SK-N-SH (cell line): Measurements from ENCODE around the gene FAM89B. TPM values are rescaled to one million over a fixed set of nuclear protein-coding genes. Genes with fewer than 3 reads are reported as not detected.

Source experiments
- CTCF ChIA-PET: fragments of 300-600, 350-600 bp; formaldehyde crosslinking; extraction: SDS; loops from one replicate; lab custom pipeline; 2021; lab: Yijun Ruan, JAX
- POLR2A ChIA-PET: fragments of 350-600 bp; sonication (Branson Sonifier 250); formaldehyde crosslinking; extraction: SDS; loops from one replicate; lab custom pipeline; 2020; ENCODE audit warnings: antibody characterized with exemption, inconsistent platforms; lab: Yijun Ruan, JAX
- DNase-seq: peaks from one replicate; pipeline ENCODE4 v3.0.0; 2012
- H2AFZ ChIP-seq: fragments of 200-600 bp; sonication (generic); 2 replicates; pipeline ENCODE4 v1.8.1; 2016; ENCODE audit warnings: antibody characterized with exemption, mild to moderate bottlenecking, low read depth
- H3F3A ChIP-seq: fragments of 200-600 bp; sonication (generic); replicated peaks from 2 replicates; pipeline ENCODE3; 2016; ENCODE audit warnings: antibody characterized with exemption, mild to moderate bottlenecking; ENCODE audit not compliant: insufficient read depth
- H3K27ac ChIP-seq, 2 experiments: fragments of 200-500 bp in 1 of 2; fragments of 200-600 bp in 1 of 2; sonication (Bioruptor generic) in 1 of 2; sonication (generic), shearing (Covaris generic) in 1 of 2; 2 replicates each; pipeline versions ENCODE4 v1.5.1 to v1.6.1; 2014 to 2016; ENCODE audit warnings: low read depth in 2 of 2, inconsistent platforms in 1 of 2, low read length in 1 of 2, mild to moderate bottlenecking in 1 of 2, mixed read lengths in 1 of 2
- H3K27me3 ChIP-seq: fragments of 200-600 bp; sonication (generic), shearing (Covaris generic); 2 replicates; pipeline ENCODE4 v1.6.1; 2016; ENCODE audit warnings: mixed run types; ENCODE audit not compliant: insufficient read depth
- H3K36me3 ChIP-seq, 2 experiments: fragments of 200-500 bp in 1 of 2; fragments of 200-600 bp in 1 of 2; sonication (Bioruptor generic) in 1 of 2; sonication (generic) in 1 of 2; replicated peaks in 1 of 2; 2 replicates each; pipeline versions ENCODE3 to v1.5.1; 2014 to 2016; ENCODE audit warnings: low read length in 1 of 2, mild to moderate bottlenecking in 1 of 2; ENCODE audit not compliant: insufficient read depth in 2 of 2, control insufficient read depth in 1 of 2
- H3K4me1 ChIP-seq, 2 experiments: fragments of 200-500 bp in 1 of 2; fragments of 200-600 bp in 1 of 2; sonication (Bioruptor generic) in 1 of 2; sonication (generic), shearing (Covaris generic) in 1 of 2; 2 replicates each; pipeline versions ENCODE4 v1.5.1 to v1.6.1; 2014 to 2016; ENCODE audit warnings: low read depth in 1 of 2, low read length in 1 of 2, mixed run types in 1 of 2; ENCODE audit not compliant: insufficient read depth in 2 of 2, control insufficient read depth in 1 of 2
- H3K4me2 ChIP-seq: fragments of 200-600 bp; sonication (generic), shearing (Covaris generic); 2 replicates; pipeline ENCODE4 v1.6.1; 2017; ENCODE audit warnings: mixed run types
- H3K4me3 ChIP-seq, 2 experiments: fragments of 200-500 bp in 1 of 2; fragments of 200-600 bp in 1 of 2; sonication (Bioruptor generic) in 1 of 2; sonication (generic), shearing (Covaris generic) in 1 of 2; 2 replicates each; pipeline versions ENCODE4 v1.5.1 to v1.8.1; 2014 to 2016; ENCODE audit warnings: low read depth in 2 of 2, inconsistent platforms in 1 of 2, low read length in 1 of 2, mild to moderate bottlenecking in 1 of 2, mixed read lengths in 1 of 2, moderate library complexity in 1 of 2
- H3K79me2 ChIP-seq: fragments of 200-600 bp; sonication (generic); 2 replicates; pipeline ENCODE4 v1.8.1; 2017; ENCODE audit warnings: mild to moderate bottlenecking; ENCODE audit not compliant: insufficient read depth
- H3K9ac ChIP-seq: fragments of 200-600 bp; sonication (generic); 2 replicates; pipeline ENCODE4 v1.6.1; 2017; ENCODE audit warnings: mixed run types
- H3K9me2 ChIP-seq: fragments of 200-600 bp; sonication (generic); 2 replicates; pipeline ENCODE4 v1.6.1; 2017; ENCODE audit warnings: mixed run types
- H3K9me3 ChIP-seq: fragments of 200-600 bp; sonication (generic); 2 replicates; pipeline ENCODE4 v1.6.1; 2017; ENCODE audit warnings: mixed run types, mild to moderate bottlenecking, moderate library complexity
- H4K20me1 ChIP-seq: fragments of 200-600 bp; sonication (generic); 2 replicates; pipeline ENCODE4 v1.6.1; 2017; ENCODE audit warnings: mild to moderate bottlenecking, mixed run types; ENCODE audit not compliant: insufficient read depth
- ELF1 ChIP-seq: IDR thresholded peaks from 2 replicates; pipeline ENCODE4 v1.4.0; 2012
- EP300 ChIP-seq, 2 experiments: IDR thresholded peaks; 2 replicates each; pipeline versions ENCODE4 v1.4.0 to v1.6.1; 2012; ENCODE audit warnings: borderline replicate concordance in 1 of 2, low read depth in 1 of 2, low read length in 1 of 2
- EZH2phosphoT487 ChIP-seq: fragments of 200-600 bp; sonication (generic); IDR thresholded peaks from 2 replicates; pipeline ENCODE4 v1.6.1; 2017; ENCODE audit warnings: low read depth, mixed run types, mild to moderate bottlenecking, antibody characterized with exemption, moderate library complexity, borderline replicate concordance
- GABPA ChIP-seq: IDR thresholded peaks from 2 replicates; pipeline ENCODE4 v1.4.0; 2012; ENCODE audit warnings: low read depth, mild to moderate bottlenecking
- GATA2 ChIP-seq: sonication (generic); formaldehyde crosslinking; IDR thresholded peaks from 2 replicates; pipeline ENCODE4 v1.5.0; 2020; ENCODE audit warnings: mild to moderate bottlenecking, missing genetic modification reagents
- IRF3 ChIP-seq: fragments of 150-350 bp; IDR thresholded peaks from 2 replicates; pipeline ENCODE4 v1.6.1; 2016; ENCODE audit warnings: mild to moderate bottlenecking, low read depth, low read length
- JUND ChIP-seq: IDR thresholded peaks from 2 replicates; pipeline ENCODE4 v1.4.0; 2012
- MEF2A ChIP-seq: IDR thresholded peaks from 2 replicates; pipeline ENCODE4 v1.4.0; 2012; ENCODE audit warnings: low read depth, borderline replicate concordance
- MXI1 ChIP-seq: IDR thresholded peaks from 2 replicates; pipeline ENCODE4 v1.6.1; 2012; ENCODE audit warnings: mild to moderate bottlenecking, low read depth, low read length, improper control_type of control experiment
- NFIC ChIP-seq: IDR thresholded peaks from 2 replicates; pipeline ENCODE4 v1.4.0; 2012; ENCODE audit warnings: borderline replicate concordance
- NRF1 ChIP-seq: IDR thresholded peaks from 2 replicates; pipeline ENCODE4 v1.6.1; 2012; ENCODE audit warnings: low read depth, mild to moderate bottlenecking, low read length
- POLR2AphosphoS5 ChIP-seq: IDR thresholded peaks from 2 replicates; pipeline ENCODE4 v1.6.1; 2012; ENCODE audit warnings: low read depth, low read length
- RCOR1 ChIP-seq: fragments of 150-350 bp; IDR thresholded peaks from 2 replicates; pipeline ENCODE4 v1.6.1; 2017; ENCODE audit warnings: antibody characterized with exemption, low read length
- REST ChIP-seq: IDR thresholded peaks from 2 replicates; pipeline ENCODE4 v1.6.1; 2012; ENCODE audit warnings: mild to moderate bottlenecking, low read depth, low read length, moderate library complexity
- USF2 ChIP-seq: fragments of 150-350 bp; IDR thresholded peaks from 2 replicates; pipeline ENCODE4 v1.6.1; 2017; ENCODE audit warnings: antibody characterized with exemption, low read length, low read depth, borderline replicate concordance
- YY1 ChIP-seq: IDR thresholded peaks from 2 replicates; pipeline ENCODE4 v1.4.0; 2012; ENCODE audit warnings: low read depth, mild to moderate bottlenecking
- WGBS: methylation state at CpG from one replicate; pipeline ENCODE4 v1.1.6; 2017; ENCODE audit warnings: low lambda C conversion rate; 5-methylcytosine and 5-hydroxymethylcytosine counted together
- polyA plus RNA-seq, 3 experiments: library from polyadenylated mRNA; depleted of rRNA; stranded (reverse); fragments of >200 nt; gene quantifications; 2 replicates each; pipeline ENCODE4 v1.2.3, GENCODE V29; 2012

The FAM89B gene
- polyA plus RNA-seq, 1 of the 3 experiments (the other 2 are of a cell fraction) = 65.3 TPM

GRCh38 chr11:65574811-65575567 is 2.7 kb downstream of the FAM89B start (continued):
- TF ChIP-seq REST (no peak), GABPA (no peak), MEF2A (no peak), IRF3 (no peak), JUND (no peak), ELF1 (no peak), USF2 (no peak), GATA2 (CRISPR knock-in tag) (no peak), RCOR1 (no peak), NRF1 (no peak), POLR2AphosphoS5 (no peak; the same call in 1 of the 2 replicates)
- TF ChIP-seq, all 33 proteins: peak for 0

GRCh38 chr11:65575568-65576231 is 3.4 kb downstream of the FAM89B start, which contains the start of gene EHBP1L1:
EHBP1L1 (plus strand) TSS chr11:65576053; CDS start chr11:65576303, 250 bp downstream.
- DNase-seq = peak; percentile 91
- CTCF ChIA-PET = interaction anchor here (0.5 to 13.6 kb wide), 5 partner anchors 14 to 35 kb away, joined by 3 to 295 read pairs (median 4); partner anchors contain the start of gene KCNK7

More at GRCh38 chr11:65575568-65576231, 3.4 kb downstream of the FAM89B start, which contains the start of gene EHBP1L1:
- Histone ChIP-seq H2AFZ (no peak within 1 kb of the TSS), H3K4me2 (peak within 1 kb of the TSS; percentile 99), H3K79me2 (peaks cover 59% of the 10 kb centered on the region), H3K27me3 (no peaks in the 10 kb centered on the region), H3K36me3 (peaks cover 22 to 27% of the 10 kb centered on the region in 2 experiments), H3K4me3 (peak within 1 kb of the TSS; percentile 64 to 68), H3K4me1 (peaks cover 44 to 53% of the 10 kb centered on the region in 2 experiments; a peak in 3 of 4 replicates), H3F3A (peaks cover 38% of the 10 kb centered on the region), H3K9ac (peak within 1 kb of the TSS; percentile 78), H3K9me3 (no peaks in the 10 kb centered on the region), H3K27ac (peak within 1 kb of the TSS; percentile 69 to 81), H4K20me1 (peaks cover 25% of the 10 kb centered on the region), H3K9me2 (no peaks in the 10 kb centered on the region)
- TF ChIP-seq EP300 (IDR thresholded peaks at IDR 0.05; ENCODE audit: borderline replicate concordance in 1 of 2, low read depth in 1 of 2, low read length in 1 of 2) = no peak
- no peak for TF ChIP-seq YY1
- no peak for TF ChIP-seq ELF1
- TF ChIP-seq EZH2phosphoT487 = no peak
- no peak for TF ChIP-seq MXI1
- no peak for TF ChIP-seq REST
- no peak for TF ChIP-seq NFIC
- POLR2A ChIA-PET = interaction anchor here (0.7 to 1.7 kb wide), 5 partner anchors 11 to 158 kb away, joined by 4 to 7 read pairs (median 4); partner anchors contain the start of genes NEAT1 and SIPA1
- 4% methylated on average over 24 of the region's 69 CpGs for WGBS
